Posterior vena cava (tissue), 2 donors: ENCODE measurements around the gene TMX4. TPM values are rescaled to one million over a fixed set of nuclear protein-coding genes. Genes with fewer than 3 reads are reported as not detected.
"Not testable (repeated sequence)": the region's sequence is repeated elsewhere in the genome, so short reads cannot be mapped to it uniquely, and the experiment has no call there.

Experiments used
- DNase-seq: peaks from one replicate; pipeline ENCODE4 v3.0.0-alpha.2; 2020; ENCODE audit warnings: low spot score
- intact Hi-C, 2 donors: fragments of 100-400 bp; cut with DNase I; formaldehyde crosslinking; loops; one replicate each; pipeline versions ENCODE4 v1.14.1 to v1.14.2; 2022 to 2023
- total RNA-seq, 2 donors: library from RNA; stranded (reverse); fragmentation: NEBNext Ultra II Directional; extraction: Animal tissue kit (Norgen Biotek cat#: 25700); gene quantifications; one replicate each; pipeline ENCODE4 v1.2.1, GENCODE V29; 2021
- donor health status: DM: yes; HTN: yes; CAD: no.
- donor health status: DM: yes; HTN: yes; CAD: no.

TMX4 gene
- total RNA-seq, 2 donors from 2014 or later, result 51.8 to 64.6 TPM

DNA sequence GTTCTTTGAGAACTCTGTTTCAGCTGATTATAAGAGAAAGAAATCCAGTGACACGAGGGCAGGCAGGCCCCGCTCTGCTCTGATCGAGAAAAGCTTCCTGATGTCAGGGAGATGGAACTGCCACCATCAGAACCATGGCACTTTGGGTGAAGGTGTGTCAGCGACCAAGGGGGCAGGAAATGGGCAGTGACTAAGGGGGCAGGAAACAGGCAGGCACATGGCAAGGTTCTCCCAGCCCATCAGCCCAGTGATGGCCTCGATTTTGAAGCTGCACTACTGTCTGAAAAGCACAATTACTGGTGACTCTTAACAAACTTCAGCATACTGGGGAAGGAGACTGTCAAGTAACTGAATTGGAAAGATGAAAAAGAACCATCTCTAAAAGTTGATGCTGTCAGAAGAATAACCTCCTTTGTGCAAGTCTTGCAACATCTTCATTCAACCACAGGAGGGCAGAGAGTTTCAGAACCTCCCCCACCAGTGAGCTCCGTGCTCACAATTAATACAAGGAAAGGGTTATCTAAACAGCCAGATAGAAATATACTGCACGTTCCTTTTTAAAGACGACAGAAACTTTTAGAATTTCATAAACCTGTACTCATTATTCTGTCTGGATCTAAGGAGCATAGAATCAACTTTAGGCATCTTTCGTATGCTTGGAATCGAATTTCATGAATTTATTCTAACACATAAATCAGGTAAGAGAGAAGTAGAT lies 39.1 kb downstream of the TMX4 start:
- DNase-seq, result no peak
- intact Hi-C loops, result no loop called here

GRCh38 chr20:7977709-7978108 lies 41.9 kb downstream of the TMX4 start:
- intact Hi-C loops, result no loop called here
- DNase-seq, result no peak

- intact Hi-C loops, result no loop called here
- no peak for DNase-seq
Measured at GRCh38 chr20:7975851-7976414, 43.6 kb downstream of the TMX4 start.

DNA sequence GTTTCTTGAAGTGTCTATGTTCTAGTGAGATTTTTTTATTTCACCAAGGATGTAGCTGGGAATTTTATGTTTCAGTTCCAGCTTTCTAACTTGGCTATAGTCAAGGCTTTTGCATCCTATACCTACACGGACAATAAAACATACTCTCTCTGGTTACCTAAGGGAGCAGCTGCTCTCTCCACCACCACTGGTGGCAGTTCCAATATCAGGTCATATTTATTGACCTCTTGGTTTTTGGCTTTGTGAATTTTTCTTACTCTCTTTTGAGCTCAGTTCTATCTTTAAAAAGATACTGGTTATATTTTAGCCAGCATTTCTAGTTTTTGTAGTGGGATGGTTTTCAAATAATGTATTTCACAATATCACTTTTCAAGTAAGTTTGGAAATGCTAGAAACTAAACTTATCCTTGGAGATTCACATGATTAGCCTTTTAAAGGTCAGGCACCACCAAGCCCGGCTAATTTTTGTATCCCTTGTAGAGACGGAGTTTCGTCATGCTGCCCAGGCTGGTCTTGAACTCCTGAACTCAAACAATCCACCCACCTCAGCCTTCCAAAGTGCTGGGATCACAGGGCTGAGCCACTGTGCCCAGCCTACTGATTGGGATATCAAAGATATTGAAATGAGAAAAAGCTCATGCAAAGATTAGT lies 44.7 kb downstream of the TMX4 start:
- DNase-seq, result no peak
- intact Hi-C loops, result no loop called here

DNA sequence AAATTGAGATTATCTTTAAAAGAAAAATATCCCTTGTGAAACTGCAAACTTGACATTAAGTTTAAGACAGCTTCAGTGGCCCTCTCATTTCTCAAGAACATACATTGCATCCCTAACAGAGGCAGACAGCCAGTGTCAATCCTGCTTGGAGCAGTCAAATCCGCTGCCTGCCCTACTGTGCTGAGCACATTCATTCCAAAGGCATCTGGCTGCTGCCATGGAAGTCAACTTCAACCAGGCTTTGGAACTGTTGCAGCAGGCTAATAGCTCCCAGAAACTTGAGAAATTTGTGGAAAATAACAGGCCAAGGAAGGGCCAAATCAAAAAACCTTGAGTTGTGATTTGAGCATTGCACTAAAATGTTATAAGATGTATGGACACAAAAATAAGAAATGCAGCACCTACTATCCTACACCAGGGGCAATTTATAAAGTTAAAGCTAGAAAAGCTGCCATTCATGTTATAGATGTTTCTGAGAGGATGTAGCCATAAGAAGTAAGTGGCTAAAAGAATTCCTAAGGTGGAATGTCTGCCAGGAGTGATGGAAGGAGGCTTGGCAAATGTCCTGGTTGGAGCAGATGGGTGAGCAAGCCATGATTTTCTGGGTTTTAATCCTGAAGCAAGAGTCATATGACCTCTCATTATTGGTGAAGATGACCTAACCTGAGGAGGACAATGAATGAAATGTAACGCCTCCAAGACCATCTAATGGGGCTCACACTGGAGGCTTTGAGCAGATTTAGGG lies 47.9 kb downstream of the TMX4 start:
- DNase-seq, result no peak
- intact Hi-C loops, result no loop called here

DNA sequence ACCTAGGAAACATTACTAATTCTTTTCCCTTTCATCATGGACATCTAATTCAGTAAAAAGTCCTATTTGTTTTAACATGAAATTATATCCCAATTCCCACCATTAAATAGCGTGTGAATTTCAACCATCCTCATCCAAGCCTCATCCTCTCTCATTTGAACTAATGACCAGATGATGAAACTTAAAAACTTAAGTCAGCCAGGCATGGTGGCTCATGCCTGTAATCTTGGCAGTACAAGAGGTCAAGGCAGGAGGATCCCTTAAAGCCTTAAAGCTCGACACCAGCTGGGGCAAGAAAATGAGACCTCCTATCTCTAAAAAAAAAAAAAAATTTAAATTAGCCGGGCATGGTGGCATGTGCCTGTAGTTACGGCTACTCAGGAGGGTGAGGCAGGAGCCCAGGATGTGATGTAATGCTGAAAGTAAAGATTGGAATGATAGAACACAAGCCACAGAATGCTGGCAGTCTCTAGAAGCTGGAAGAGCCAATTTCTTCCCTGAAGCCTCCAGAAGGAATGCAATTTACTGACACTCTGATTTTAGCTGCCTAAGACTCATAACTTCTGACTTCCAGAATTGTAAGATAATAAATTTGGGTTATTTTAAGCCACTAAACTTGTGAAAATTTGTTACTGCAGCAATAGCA lies 52.2 kb downstream of the TMX4 start:
- no peak for DNase-seq
- intact Hi-C loops, result loop anchor here in 1 of 2 donors (10.0 kb wide), 1 partner anchor 377 kb away; no protein-coding TSS in a partner anchor

- intact Hi-C loops, result loop anchor here in 1 of 2 donors (10.0 kb wide), 1 partner anchor 379 kb away; no protein-coding TSS in a partner anchor
- DNase-seq, result no peak
Measured at GRCh38 chr20:7966176-7966575, 53.4 kb downstream of the TMX4 start.

DNA sequence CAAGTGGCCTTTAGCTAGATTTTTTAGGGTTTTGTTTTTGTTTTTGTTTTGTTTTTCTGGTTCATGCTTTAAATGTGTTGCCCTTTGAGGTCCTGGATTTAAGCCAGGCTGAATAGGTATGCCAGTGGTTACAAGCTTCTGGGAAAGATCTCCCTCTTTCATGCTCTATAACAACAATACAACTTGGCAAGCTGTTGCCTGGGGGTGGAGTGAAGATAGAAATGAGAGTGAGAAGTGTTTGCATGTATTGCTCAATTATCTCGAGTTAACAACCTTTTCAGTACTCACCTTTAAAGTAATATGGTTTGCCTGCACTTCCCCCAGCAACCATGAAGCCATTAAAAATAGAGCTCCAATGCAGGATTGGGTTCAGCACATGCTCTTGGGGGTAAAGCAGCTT lies 60.1 kb downstream of the TMX4 start:
- intact Hi-C loops, result no loop called here

DNA sequence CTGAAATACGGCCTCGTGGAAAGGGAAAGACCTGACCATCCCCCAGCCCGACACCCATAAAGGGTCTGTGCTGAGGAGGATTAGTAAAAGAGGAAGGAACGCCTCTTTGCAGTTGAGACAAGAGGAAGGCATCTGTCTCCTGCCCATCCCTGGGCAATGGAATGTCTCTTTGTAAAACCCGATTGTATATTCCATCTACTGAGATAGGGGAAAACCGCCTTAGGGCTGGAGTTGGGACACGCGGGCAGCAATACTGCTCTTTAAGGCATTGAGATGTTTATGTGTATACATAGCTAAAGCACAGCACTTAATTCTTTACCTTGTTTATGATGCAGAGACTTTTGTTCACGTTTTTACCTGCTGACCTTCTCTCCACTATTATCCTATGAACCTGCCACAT lies 63.0 kb downstream of the TMX4 start:
- intact Hi-C loops, DNase-seq: not testable (repeated sequence)

More for the DNA sequence above, 60.1 kb downstream of the TMX4 start:
- no peak for DNase-seq

GRCh38 chr20:7950387-7950786 lies 69.2 kb downstream of the TMX4 start:
- intact Hi-C loops, result no loop called here
- DNase-seq, result no peak

- intact Hi-C loops, result no loop called here
- DNase-seq, result no peak
Measured at GRCh38 chr20:7943891-7944290, 75.7 kb downstream of the TMX4 start.

DNA sequence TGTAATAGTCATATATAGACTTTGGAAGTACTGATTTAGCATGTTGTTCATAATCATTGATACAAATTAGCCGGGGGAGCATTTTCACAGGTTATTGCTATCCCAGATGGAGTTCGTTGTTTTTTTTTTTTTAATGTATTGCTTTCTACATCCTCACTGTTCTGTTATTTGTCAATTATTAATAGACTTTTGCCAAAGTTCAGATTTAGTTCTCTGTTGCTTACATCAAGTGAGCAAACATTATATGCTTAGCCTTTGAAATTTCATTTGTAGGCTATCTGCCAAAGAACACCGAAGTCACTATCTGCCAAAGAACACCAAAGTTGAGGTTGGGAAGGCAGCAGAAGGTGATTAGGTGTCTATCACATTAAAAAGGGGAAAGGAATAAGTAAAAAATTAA lies 79.2 kb downstream of the TMX4 start, which contains the start of gene HAO1:
Gene HAO1, minus strand, starts transcription at position 118 of the 400 bp plus-strand sequence. Its CDS starts 36 bp downstream, at position 82.
- DNase-seq, result no peak
- intact Hi-C loops, result no loop called here

DNA sequence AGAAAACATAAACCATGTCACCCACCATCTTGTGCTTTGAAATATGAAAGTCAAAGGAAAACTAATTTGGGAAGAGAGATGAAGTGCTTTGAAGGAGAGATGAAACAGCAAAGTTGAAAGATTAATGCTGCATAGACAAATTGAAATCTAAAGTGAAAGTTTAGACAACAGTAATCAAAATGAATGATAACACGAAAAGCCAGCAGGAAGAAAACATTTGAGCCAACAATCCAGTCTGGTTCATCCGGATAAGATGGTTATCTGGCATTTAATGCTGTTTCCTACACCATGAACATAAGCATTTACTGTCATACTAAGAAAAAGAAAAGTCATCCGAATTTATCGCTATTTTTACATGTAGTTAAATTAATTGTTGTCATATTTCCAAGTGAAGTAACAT lies 79.9 kb downstream of the TMX4 start:
- no peak for DNase-seq

GRCh38 chr20:7938058-7938457 lies 81.5 kb downstream of the TMX4 start:
- no peak for DNase-seq
- intact Hi-C loops, result no loop called here

More for the DNA sequence above, 79.9 kb downstream of the TMX4 start:
- intact Hi-C loops, result no loop called here

DNA sequence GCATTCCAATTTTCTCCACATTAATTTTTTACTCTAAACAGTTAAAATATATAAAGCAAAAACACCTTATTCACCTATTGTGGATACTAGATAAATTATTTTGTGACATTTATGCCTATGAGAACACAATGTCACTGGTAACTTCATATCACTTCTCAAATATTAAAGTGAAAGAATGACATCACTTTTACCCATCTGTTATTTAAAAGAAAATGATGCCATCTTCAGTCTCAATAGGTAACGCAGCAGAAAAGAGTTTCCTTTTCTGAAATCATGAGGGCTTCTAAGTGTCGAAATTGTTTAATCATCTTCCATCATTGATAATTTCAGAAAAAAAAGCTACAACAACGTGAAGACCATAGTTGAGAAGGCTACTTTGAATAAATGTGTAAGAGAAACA lies 82.2 kb downstream of the TMX4 start:
- intact Hi-C loops, result no loop called here
- DNase-seq, result no peak

- DNase-seq, result no peak
- intact Hi-C loops, result no loop called here
Measured at GRCh38 chr20:7935027-7935551, 84.5 kb downstream of the TMX4 start.

- intact Hi-C loops, result no loop called here
Measured at GRCh38 chr20:7933346-7933745, 86.2 kb downstream of the TMX4 start.

GRCh38 chr20:7930343-7930742 lies 89.2 kb downstream of the TMX4 start:
- intact Hi-C loops, result no loop called here
- no peak for DNase-seq

More at GRCh38 chr20:7933346-7933745, 86.2 kb downstream of the TMX4 start:
- DNase-seq, result no peak
